OCI-LY3 (cell line): ENCODE measurements around the gene DYNLL2.

Source experiments
- EZH2phosphoT487 ChIP-seq: fragments of 200-600 bp; shearing (Covaris generic); IDR thresholded peaks from 2 replicates; pipeline ENCODE4 v1.6.1; 2018; ENCODE audit warnings: antibody characterized with exemption, mixed run types, low read depth
- TF ChIP-seq, protein P1 (sequence below): fragments of 200-600, 300-600 bp; sonication (generic); IDR thresholded peaks from 2 replicates; pipeline ENCODE4 v1.5.1; 2014; ENCODE audit warnings: antibody characterized with exemption, low read length, low read depth

- TF ChIP-seq, protein P1, sequence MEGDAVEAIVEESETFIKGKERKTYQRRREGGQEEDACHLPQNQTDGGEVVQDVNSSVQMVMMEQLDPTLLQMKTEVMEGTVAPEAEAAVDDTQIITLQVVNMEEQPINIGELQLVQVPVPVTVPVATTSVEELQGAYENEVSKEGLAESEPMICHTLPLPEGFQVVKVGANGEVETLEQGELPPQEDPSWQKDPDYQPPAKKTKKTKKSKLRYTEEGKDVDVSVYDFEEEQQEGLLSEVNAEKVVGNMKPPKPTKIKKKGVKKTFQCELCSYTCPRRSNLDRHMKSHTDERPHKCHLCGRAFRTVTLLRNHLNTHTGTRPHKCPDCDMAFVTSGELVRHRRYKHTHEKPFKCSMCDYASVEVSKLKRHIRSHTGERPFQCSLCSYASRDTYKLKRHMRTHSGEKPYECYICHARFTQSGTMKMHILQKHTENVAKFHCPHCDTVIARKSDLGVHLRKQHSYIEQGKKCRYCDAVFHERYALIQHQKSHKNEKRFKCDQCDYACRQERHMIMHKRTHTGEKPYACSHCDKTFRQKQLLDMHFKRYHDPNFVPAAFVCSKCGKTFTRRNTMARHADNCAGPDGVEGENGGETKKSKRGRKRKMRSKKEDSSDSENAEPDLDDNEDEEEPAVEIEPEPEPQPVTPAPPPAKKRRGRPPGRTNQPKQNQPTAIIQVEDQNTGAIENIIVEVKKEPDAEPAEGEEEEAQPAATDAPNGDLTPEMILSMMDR: no peak
- TF ChIP-seq EZH2phosphoT487: no peak
These were observed 22.5 kb upstream of the DYNLL2 start for GRCh38 chr17:58060596-58061191.
